ENCODE results near the gene LCE2D.

LCE2D gene

GRCh38 chr1:152699746-152700145, 36.6 kb downstream of the LCE2D start:
- no peak for DNase-seq

- DNase-seq: no peak
Observed at GRCh38 chr1:152707860-152708259, 44.7 kb downstream of the LCE2D start, which contains the start of gene LCE4A. LCE4A (plus strand) TSS chr1:152708160; CDS start chr1:152709076, 916 bp downstream.

Data from KG1 (cell line).